A549 (cell line): ENCODE results near the gene COL16A1. TPM values are rescaled to one million over a fixed set of nuclear protein-coding genes. Genes with fewer than 3 reads are reported as not detected.
"Not testable (repeated sequence)": the region's sequence is repeated elsewhere in the genome, so short reads cannot be mapped to it uniquely, and the experiment has no call there.

Source experiments
- ATAC-seq, 2 experiments: fragments of 200-7000 bp in 1 of 2; fragments of >200 bp in 1 of 2; cut with Nextera tagmentation in 1 of 2; cut with Tn5 transposase in 1 of 2; 3 replicates each; pipeline versions ENCODE4 v1.8.0 to v1.9.1; 2018 to 2020; ENCODE audit warnings: mild to moderate bottlenecking in 1 of 2, moderate library complexity in 1 of 2
- CTCF ChIA-PET: fragments of 300-600 bp; sonication (Branson Sonifier 250); formaldehyde crosslinking; extraction: SDS; loops from one replicate; lab custom pipeline; 2021; ENCODE audit warnings: antibody characterized with exemption, inconsistent platforms; lab: Yijun Ruan, JAX
- POLR2A ChIA-PET: fragments of 350-600 bp; formaldehyde crosslinking; extraction: SDS; loops from one replicate; lab custom pipeline; 2021; ENCODE audit warnings: antibody characterized with exemption, inconsistent platforms; lab: Yijun Ruan, JAX
- DNase-seq, 2 experiments: peaks; one replicate each; pipeline versions ENCODE4 v3.0.0 to v3.0.0-alpha.2; 2011 to 2016; ENCODE audit warnings: low read depth in 1 of 2, low spot score in 1 of 2
- FAIRE-seq: peaks from 2 replicates; lab custom pipeline; 2011; peaks lifted over from hg19 to GRCh38; lab: Jason Lieb, UNC
- H3K27ac ChIP-seq, 2 experiments: fragments of >200 bp; sonication (Bioruptor Twin); formaldehyde crosslinking; 3 replicates each; pipeline ENCODE4 v1.5.1; 2016 to 2017
- H3K4me1 ChIP-seq: fragments of >200 bp; sonication (Bioruptor Twin); formaldehyde crosslinking; 3 replicates; pipeline ENCODE4 v1.6.1; 2016
- H3K4me2 ChIP-seq: fragments of >200 bp; sonication (Bioruptor Twin); formaldehyde crosslinking; 3 replicates; pipeline ENCODE4 v1.6.1; 2016
- H3K4me3 ChIP-seq: fragments of >200 bp; sonication (Bioruptor Twin); formaldehyde crosslinking; 3 replicates; pipeline ENCODE4 v1.5.1; 2016
- H3K9me3 ChIP-seq: fragments of >200 bp; sonication (Bioruptor Twin); formaldehyde crosslinking; 3 replicates; pipeline ENCODE4 v1.6.1; 2016
- CBX2 ChIP-seq: fragments of 200-600 bp; sonication (generic); IDR thresholded peaks from 2 replicates; pipeline ENCODE4 v1.6.1; 2016; ENCODE audit warnings: low read depth, mild to moderate bottlenecking, borderline replicate concordance
- ESRRA ChIP-seq: fragments of 150-350 bp; IDR thresholded peaks from 2 replicates; pipeline ENCODE4 v1.6.1; 2014; ENCODE audit warnings: mild to moderate bottlenecking, low read length, borderline replicate concordance
- FOSL2 ChIP-seq, 2 experiments: fragments of 450-650 bp in 1 of 2; fragments of >200 bp in 1 of 2; sonication (Bioruptor Twin) in 1 of 2; formaldehyde crosslinking; IDR thresholded peaks; 2 replicates each; pipeline versions ENCODE4 v1.5.0 to v1.6.1; 2016 to 2020; ENCODE audit warnings: mild to moderate bottlenecking in 1 of 2, moderate library complexity in 1 of 2
- HEYL ChIP-seq: fragments of 250-450 bp; sonication (Bioruptor Pico); IDR thresholded peaks from 2 replicates; pipeline ENCODE4 v1.8.0; 2021; ENCODE audit warnings: mild to moderate bottlenecking, moderate library complexity
- HOXB5 ChIP-seq: fragments of 250-450 bp; sonication (Bioruptor Pico); IDR thresholded peaks from 2 replicates; pipeline ENCODE4 v1.5.0; 2020; ENCODE audit warnings: mild to moderate bottlenecking, moderate library complexity
- MYC ChIP-seq: IDR thresholded peaks from 2 replicates; pipeline ENCODE4 v1.6.1; 2012; ENCODE audit warnings: mild to moderate bottlenecking, inconsistent platforms, low read length, improper control_type of control experiment, borderline replicate concordance
- RARB ChIP-seq: fragments of 250-450 bp; sonication (Bioruptor Pico); IDR thresholded peaks from 2 replicates; pipeline ENCODE4 v1.8.0; 2021; ENCODE audit warnings: mild to moderate bottlenecking, moderate library complexity
- SMC3 ChIP-seq: fragments of >200 bp; sonication (Bioruptor Twin); formaldehyde crosslinking; IDR thresholded peaks from 3 replicates; pipeline ENCODE4 v1.6.1; 2018; ENCODE audit warnings: inconsistent platforms
- TFCP2L1 ChIP-seq: fragments of 250-450 bp; sonication (Bioruptor Pico); IDR thresholded peaks from 2 replicates; pipeline ENCODE4 v1.5.0; 2021; ENCODE audit warnings: mild to moderate bottlenecking
- ZC3H11A ChIP-seq: fragments of 450-650 bp; IDR thresholded peaks from 2 replicates; pipeline ENCODE4 v1.6.1; 2014; ENCODE audit warnings: antibody characterized with exemption, mild to moderate bottlenecking
- ZSCAN20 ChIP-seq: fragments of 250-450 bp; sonication (Bioruptor Pico); IDR thresholded peaks from 2 replicates; pipeline ENCODE4 v1.8.0; 2022; ENCODE audit warnings: mild to moderate bottlenecking, moderate library complexity
- WGBS: methylation state at CpG from one replicate; pipeline ENCODE4 v1.1.6; 2017; ENCODE audit errors: missing lambda C conversion rate; 5-methylcytosine and 5-hydroxymethylcytosine counted together
- polyA plus RNA-seq, 4 experiments: library from polyadenylated mRNA; depleted of rRNA in 3 of 4; stranded (reverse); fragments of >200 nt; fragmentation: RNase III in 1 of 4; extraction: RNeasy Plus Mini Kit Qiagen cat#74134 plus additional on column Dnase treatment in 1 of 4; gene quantifications; 2 replicates in 3 of 4; 3 replicates in 1 of 4; pipeline ENCODE4 v1.2.3, GENCODE V29; 2011 to 2017
- TF ChIP-seq, protein P1 (sequence below): IDR thresholded peaks from 2 replicates; pipeline ENCODE4 v1.6.1; 2012
- TF ChIP-seq, protein P2 (sequence below): fragments of 450-650 bp; IDR thresholded peaks from 2 replicates; pipeline ENCODE4 v1.6.1; 2014; ENCODE audit warnings: antibody characterized with exemption

The COL16A1 gene
- polyA plus RNA-seq, 2 of the 4 experiments (the other 2 are of a cell fraction) = 1.4 to 8.1 TPM

DNA sequence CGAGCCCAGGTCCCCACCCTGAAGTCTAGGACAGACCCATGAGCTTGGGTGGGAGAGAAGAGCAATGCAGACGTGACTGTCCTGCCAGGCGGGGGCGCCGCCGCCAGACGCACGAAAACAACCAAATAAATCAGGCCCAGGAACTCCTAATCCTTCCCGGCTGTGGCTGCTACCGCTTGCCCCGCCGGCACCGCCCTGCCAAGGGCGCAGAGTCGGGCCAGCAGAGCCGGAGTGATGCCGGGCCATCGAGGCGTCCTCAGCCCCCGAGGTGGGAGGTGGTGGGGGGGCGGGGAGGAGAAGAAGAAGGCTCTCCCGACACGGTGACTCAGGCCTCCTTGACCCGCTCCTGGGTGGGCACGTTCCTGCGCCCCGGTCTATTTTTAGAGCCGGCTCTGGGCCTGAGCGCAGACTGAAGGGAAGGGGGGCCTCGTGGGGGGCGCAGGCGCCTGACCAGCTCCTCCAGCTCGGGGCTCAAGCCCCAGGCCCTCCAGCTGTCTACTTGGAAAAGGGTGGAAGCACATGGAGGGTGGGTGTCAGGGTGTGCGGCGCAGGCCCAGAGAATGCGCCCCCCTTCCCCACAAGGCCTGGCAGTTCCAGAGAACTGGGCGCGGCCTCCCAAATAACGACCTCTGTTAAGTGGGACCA, 10.7 kb upstream of the COL16A1 start (continued):
- TF ChIP-seq, protein P1, sequence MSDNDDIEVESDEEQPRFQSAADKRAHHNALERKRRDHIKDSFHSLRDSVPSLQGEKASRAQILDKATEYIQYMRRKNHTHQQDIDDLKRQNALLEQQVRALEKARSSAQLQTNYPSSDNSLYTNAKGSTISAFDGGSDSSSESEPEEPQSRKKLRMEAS = peak; percentile 39
- TF ChIP-seq SMC3 (peak; percentile 50), MYC (no peak; the same call in 1 of the 2 replicates), RARB (CRISPR knock-in tag) (no peak)
- TF ChIP-seq, all 56 proteins: peak for 7

DNA sequence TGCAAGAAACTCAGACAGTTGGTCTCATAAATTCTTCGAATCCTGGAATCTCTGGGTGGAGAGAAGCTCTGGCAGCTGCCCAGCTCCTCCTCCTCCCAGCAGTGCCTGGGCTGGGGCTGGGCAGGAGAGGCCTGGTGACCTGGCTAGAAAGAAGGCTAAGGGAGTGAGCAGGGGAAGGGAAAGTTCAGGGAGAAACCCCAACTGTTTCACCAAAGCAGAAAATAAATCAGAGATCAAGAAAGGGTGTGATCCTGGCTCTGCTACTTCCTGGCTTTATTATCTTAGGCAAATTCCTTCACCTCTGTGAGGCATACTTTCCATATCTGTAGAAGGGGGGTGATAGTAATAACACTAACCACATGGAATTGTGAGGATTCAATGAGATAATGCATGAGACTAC, 8.8 kb upstream of the COL16A1 start:
- Histone ChIP-seq H3K4me2 (peak overlapping the region; percentile 62), H3K9me3 (no peaks in the 10 kb centered on the region), H3K4me3 (no peak overlapping the region), H3K27ac (peak overlapping the region; percentile 61 to 94; a peak in 5 of 6 replicates), H3K4me1 (peaks cover 64% of the 10 kb centered on the region)
- TF ChIP-seq HEYL (CRISPR knock-in tag) = no peak
- WGBS = 0% methylated on average over 1 of the region's 1 CpG
- FAIRE-seq (no peak), ATAC-seq (no peak), DNase-seq (peak in 1 of 2 experiments; percentile 49)
- ChIA-PET POLR2A (interaction anchor here (2.6 kb wide), 1 partner anchor 12 kb away, joined by 15 read pairs; no protein-coding TSS in a partner anchor), CTCF (interaction anchor here (1.5 to 12.0 kb wide), 8 partner anchors 8 to 77 kb away, joined by 3 to 183 read pairs (median 28); partner anchors contain the start of gene COL16A1)

DNA sequence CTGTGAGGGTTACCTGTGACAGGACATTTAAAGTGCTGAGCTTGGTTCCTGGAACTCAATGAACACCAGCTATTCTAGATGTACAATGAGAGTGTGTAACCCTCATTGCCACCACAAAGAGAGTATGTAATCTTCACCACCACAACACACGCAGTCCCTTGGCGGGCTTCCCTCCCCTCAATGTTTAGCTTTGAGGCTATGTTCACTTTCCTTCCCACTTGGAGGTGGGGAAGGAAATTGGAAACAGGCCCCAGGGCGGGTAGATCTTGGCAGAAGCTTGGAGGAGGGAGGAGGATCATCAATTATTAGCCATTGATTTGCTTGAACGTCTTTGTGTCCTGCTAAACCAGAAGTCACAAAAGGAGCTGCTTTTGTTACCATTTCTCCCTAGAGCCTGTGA, 8.3 kb upstream of the COL16A1 start:
- WGBS = 59% methylated on average over 4 of the region's 4 CpGs
- peaks cover 59% of the 10 kb centered on the region for H3K4me1 ChIP-seq
- no peak overlapping the region for H3K4me3 ChIP-seq
- no peaks in the 10 kb centered on the region for H3K9me3 ChIP-seq
- peak overlapping the region; percentile 62 for H3K4me2 ChIP-seq
- DNase-seq (no peak), FAIRE-seq (no peak), ATAC-seq (no peak)
- peak overlapping the region; percentile 61 to 94; a peak in 5 of 6 replicates for H3K27ac ChIP-seq
- ChIA-PET CTCF (interaction anchor here (0.6 to 12.0 kb wide), 9 partner anchors 8 to 77 kb away, joined by 3 to 183 read pairs (median 7); partner anchors contain the start of gene COL16A1), POLR2A (interaction anchor here (2.6 kb wide), 1 partner anchor 11 kb away, joined by 15 read pairs; no protein-coding TSS in a partner anchor)
- TF ChIP-seq, protein P2, sequence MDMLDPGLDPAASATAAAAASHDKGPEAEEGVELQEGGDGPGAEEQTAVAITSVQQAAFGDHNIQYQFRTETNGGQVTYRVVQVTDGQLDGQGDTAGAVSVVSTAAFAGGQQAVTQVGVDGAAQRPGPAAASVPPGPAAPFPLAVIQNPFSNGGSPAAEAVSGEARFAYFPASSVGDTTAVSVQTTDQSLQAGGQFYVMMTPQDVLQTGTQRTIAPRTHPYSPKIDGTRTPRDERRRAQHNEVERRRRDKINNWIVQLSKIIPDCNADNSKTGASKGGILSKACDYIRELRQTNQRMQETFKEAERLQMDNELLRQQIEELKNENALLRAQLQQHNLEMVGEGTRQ = no peak

DNA sequence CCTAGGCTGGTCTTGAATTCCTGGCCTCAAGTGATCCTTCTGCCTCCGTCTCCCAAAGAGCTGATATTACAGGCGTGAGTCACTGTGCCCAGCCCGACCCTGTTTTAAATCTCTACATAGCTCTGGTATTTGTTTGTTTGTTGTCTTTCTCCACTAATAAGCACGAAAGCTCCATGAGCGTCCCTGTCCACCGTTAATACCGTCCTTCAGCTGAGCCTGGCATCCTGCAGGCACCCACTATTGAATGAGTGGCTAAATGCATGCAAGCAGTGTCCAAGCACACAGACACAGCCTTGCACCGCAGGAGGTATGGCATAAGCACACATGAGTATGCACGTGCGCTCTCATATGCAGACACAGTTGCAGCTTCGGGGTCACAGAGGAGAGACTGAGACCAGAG, 4.5 kb upstream of the COL16A1 start:
- no peak overlapping the region for H3K4me3 ChIP-seq
- no peak for DNase-seq
- POLR2A ChIA-PET = interaction anchor here (0.6 to 1.2 kb wide), 2 partner anchors 37 to 399 kb away, joined by 3 to 5 read pairs; partner anchors contain the start of gene KPNA6
- H3K27ac ChIP-seq = peak overlapping the region in 1 of 2 experiments; percentile 4; a peak in 3 of 6 replicates
- CTCF ChIA-PET = interaction anchor here (2.0 to 12.0 kb wide), 4 partner anchors 7 to 81 kb away, joined by 7 to 183 read pairs (median 62); no protein-coding TSS in a partner anchor
- WGBS = 24% methylated on average over 11 of the region's 11 CpGs
- FAIRE-seq = no peak
- H3K9me3 ChIP-seq = no peaks in the 10 kb centered on the region
- TF ChIP-seq CBX2 = no peak
- TF ChIP-seq ZSCAN20 (CRISPR knock-in tag) = no peak
- no peak for TF ChIP-seq TFCP2L1 (CRISPR knock-in tag)
- TF ChIP-seq ZC3H11A = no peak
- TF ChIP-seq HOXB5 (CRISPR knock-in tag) = no peak
- no peak for TF ChIP-seq FOSL2 (IDR thresholded peaks at IDR 0.05)
- no peak for TF ChIP-seq FOSL2 (CRISPR knock-in tag; IDR thresholded peaks at IDR 0.05)
- TF ChIP-seq, protein P1 = 0 out of 2 replicates have a peak, but pooled peaks have one; percentile 42
- H3K4me1 ChIP-seq = peaks cover 49% of the 10 kb centered on the region
- H3K4me2 ChIP-seq = peak overlapping the region; percentile 52
- peak; percentile 23 to 40; a peak in 3 of 6 replicates for ATAC-seq

DNA sequence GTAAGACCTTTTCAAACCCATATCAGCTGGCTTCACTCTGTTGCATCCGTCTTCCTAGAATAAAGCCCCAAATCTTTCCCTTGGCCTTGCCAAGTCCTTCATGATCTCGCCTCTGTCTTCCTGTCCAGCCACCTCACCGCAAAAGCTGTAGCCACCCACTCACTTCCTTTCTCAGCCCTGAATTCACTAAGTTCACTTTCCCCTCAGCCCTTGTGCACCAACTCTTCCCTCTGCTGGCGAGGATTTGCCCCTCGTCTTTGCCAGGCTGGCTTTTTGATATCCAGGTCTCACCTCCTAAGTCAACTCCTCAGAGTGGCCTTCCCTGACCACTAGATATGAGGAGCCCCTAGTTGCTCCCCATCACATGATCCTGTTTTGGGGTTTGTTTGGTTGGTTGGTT, 3.9 kb upstream of the COL16A1 start:
- no peak for ATAC-seq
- FAIRE-seq = no peak
- peak overlapping the region; percentile 52; the same call in 2 of the 3 replicates for H3K4me2 ChIP-seq

DNA sequence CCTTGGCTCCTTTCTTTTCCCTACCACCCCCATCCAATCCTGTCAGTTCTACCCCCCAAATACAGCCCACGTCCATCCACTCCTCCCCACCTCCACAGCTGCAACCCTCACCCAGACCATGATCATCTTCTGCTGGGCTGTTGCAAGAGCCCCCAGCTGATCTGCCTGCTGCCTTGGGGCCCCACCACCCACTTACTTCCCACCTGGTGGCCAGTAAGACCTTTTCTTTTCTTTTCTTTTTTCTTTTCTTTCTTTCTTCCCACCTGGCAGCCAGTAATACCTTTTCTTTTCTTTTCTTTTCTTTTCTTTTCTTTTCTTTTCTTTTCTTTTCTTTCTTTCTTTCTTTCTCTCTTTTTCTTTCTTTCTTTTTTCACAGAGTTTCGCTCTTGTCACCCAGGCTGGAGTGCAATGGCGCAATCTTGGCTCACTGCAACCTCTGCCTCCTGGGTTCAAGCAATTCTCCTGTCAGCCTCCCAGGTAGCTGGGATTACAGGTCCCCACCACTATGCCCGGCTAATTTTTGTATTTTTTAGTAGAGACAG, 3.3 kb upstream of the COL16A1 start:
- POLR2A ChIA-PET, H3K9me3 ChIP-seq, DNase-seq, FAIRE-seq, H3K4me3 ChIP-seq, H3K4me2 ChIP-seq, ATAC-seq: not testable (repeated sequence)
- CTCF ChIA-PET = interaction anchor here (1.1 to 12.0 kb wide), 4 partner anchors 8 to 82 kb away, joined by 3 to 183 read pairs (median 62); no protein-coding TSS in a partner anchor
- H3K4me1 ChIP-seq = peaks cover 48% of the 10 kb centered on the region
- H3K27ac ChIP-seq = peak overlapping the region in 1 of 2 experiments; percentile 44; a peak in 1 of 6 replicates
- WGBS = 81% methylated on average over 4 of the region's 4 CpGs

More for the DNA sequence above, 3.9 kb upstream of the COL16A1 start:
- H3K4me3 ChIP-seq = no peak overlapping the region
- WGBS = 60% methylated on average over 5 of the region's 5 CpGs
- H3K9me3 ChIP-seq = no peaks in the 10 kb centered on the region
- peak overlapping the region in 1 of 2 experiments; percentile 4; a peak in 1 of 6 replicates for H3K27ac ChIP-seq
- DNase-seq = no peak
- peaks cover 48% of the 10 kb centered on the region for H3K4me1 ChIP-seq
- ChIA-PET POLR2A (no interaction called here), CTCF (interaction anchor here (1.1 to 12.0 kb wide), 5 partner anchors 7 to 81 kb away, joined by 3 to 183 read pairs (median 12); no protein-coding TSS in a partner anchor)
- TF ChIP-seq ESRRA (no peak), SMC3 (0 out of 3 replicates have a peak, but pooled peaks have one; percentile 16)
